ENCODE results near the gene KIF18B.

KIF18B gene

DNA sequence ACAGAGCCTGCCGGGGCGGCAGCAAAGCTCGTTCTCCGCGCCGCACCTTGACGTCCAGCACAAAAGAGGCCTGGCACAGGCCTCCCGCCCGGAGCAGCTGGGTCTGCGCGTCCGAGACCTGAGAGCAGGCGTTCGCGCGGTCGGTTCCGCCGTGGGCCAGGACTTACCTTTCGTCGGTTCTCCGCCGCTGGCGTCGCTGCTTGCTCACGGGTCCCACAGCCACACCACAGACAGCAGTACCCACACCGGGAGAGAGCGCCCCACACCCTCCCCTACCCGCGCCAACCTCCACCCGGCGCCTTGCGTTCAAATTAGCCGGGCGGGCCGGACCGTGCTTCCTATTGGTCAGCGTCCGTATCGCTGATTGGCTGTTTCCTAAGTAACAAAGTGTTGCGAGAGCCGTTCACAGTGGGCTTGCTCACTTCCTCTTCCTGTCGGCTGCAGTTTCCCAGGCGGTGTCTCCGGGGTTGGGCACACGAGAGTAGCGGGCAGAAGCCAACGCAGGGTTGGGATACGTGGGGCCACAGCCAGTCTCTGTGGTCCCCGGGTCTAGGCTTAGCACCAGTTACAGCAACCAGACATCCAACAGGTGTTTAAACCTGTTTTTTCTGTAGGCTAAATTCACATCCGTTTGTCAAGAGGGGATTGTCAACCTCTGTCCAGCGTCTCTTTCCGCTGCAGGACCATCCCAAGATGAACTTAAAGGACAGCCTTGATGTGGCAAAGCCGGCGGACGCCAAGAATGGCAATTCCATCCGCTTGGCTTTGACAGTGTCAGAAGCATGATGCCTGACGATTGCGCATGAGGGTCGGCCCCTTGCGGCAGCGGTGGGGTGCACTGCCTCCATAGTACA, at the start of gene KIF18B:
TSS of gene KIF18B (minus strand) at position 313 of the 854 bp plus-strand sequence. CDS start 11,429 bp downstream, outside the sequence.
- DNase-seq = peak; percentile 84

DNA sequence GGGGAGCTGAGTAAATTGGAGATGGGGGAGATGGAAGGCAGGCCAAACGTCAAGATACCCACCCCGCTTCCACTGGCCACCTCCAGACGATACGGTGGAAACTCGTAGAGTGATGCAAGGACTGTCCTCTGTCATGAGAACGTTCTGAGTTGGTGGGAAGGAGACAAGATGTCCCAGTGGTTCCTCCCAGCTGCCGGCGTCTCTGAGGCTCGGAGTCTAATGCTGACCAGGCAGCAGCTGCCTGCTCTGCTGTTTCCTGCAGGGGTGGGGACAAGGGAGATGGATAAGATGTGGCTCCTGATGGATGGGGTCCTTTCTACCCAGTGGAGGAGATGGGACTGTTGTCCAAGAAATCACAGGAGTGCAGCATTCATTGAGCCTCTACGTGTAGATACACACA, 48.7 kb upstream of the KIF18B start:
- no peak for DNase-seq

DNA sequence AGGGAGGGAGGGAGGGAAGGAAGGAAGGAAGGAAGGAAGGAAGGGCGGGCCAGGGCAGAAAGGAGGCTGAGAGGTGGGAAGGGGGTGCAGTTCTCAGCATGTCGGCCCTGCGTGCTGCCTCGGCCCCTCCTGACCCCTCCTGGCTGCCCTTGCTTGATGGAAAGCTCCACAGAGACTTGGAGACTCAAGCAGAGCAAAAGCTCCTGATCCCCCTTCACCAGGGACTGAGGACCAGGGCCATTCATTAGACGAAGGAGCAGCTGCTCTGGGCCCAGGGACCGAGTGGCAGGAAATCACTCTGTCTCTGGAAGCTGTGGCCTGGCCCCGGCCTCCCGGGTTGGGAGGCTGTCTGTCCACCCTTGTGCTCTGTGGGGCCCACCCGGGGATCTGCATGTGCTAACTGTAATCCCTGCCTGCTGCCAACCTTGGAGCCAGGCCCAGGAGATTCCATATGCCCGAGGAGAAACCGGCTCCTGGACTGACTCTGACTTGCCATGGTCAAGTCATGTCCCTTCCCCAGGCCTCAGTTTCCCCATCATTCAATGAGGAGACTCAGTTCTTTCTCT, 47.9 kb upstream of the KIF18B start:
- DNase-seq = no peak

DNA sequence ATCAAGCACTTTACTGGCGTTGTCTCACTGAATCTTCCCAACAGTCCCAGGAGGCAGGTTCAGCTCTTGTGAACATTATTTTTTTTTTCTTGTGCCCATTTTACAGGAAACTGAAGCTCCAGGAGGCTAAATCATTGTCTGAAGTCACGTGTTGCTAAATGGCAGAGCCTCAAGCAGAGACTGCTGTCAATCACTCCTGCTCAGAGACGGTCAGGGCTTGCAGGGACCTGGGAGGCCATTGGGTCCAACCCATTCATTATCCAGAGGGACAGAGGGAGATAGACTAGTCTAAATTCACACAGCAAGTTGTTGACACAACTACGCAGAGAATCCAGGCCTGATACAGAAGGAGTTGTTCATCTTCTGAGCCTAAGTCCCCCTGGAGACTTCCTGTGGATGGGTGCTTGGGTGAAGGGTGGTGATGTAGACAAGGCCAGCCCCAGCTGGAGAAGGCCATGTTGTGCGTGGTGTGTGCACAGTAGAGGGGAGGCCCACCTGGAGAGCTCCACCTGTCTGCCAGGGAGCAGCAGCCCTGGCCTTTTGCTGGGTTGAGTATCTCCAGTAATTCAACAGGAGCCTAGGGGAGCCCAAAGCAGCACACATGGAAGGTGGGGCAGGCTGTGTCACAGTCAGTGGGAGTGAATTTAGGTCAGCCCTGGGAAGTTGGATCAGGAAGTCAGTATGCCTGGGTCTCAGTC, 44.8 kb upstream of the KIF18B start:
- DNase-seq = no peak

DNA sequence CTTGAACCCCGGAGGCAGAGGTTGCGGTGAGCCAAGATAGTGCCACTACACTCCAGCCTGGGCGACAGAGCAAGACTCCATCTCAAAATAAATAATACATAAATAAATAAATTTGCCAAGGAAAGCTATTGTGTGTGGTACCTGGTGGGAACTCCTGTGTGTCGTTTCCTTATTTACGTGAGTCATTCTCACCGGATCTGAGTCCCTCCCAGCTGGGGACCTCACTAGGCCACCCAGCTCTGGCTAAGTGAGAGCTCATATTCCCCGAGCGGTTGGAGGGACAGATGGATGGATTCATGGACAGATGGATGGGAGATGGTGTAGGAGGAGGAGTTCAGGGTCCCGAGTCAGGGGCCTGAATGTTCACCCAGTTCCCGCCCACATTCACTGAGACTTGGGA, 43.4 kb upstream of the KIF18B start:
- no peak for DNase-seq

DNA sequence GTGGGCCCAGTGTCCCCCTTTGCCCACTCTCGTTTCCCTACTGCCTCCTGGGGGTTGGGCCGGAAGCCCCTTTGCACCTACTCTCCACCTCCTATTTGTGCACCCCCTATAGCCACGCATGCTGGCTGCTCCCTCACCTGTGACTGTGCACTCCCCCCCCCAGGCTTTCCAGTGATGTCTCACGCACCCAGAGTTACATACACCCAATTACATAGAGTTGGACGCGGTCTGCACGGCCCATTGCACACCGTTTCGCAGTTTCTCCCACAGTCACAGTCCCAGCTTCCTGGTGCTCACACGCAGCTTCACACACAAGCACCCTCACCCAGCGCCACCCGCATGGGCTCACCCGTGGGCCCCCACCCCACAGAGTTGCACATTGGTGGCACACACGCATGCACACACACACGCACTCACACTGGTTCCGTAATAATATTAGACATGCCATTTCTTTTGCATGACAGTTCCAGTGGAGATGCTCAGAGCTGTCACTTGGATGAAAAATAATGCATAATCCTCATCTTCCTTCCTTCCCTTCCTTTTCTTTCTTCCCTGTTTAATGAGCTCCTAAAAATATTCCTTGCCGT, 42.1 kb upstream of the KIF18B start:
- DNase-seq = no peak

DNA sequence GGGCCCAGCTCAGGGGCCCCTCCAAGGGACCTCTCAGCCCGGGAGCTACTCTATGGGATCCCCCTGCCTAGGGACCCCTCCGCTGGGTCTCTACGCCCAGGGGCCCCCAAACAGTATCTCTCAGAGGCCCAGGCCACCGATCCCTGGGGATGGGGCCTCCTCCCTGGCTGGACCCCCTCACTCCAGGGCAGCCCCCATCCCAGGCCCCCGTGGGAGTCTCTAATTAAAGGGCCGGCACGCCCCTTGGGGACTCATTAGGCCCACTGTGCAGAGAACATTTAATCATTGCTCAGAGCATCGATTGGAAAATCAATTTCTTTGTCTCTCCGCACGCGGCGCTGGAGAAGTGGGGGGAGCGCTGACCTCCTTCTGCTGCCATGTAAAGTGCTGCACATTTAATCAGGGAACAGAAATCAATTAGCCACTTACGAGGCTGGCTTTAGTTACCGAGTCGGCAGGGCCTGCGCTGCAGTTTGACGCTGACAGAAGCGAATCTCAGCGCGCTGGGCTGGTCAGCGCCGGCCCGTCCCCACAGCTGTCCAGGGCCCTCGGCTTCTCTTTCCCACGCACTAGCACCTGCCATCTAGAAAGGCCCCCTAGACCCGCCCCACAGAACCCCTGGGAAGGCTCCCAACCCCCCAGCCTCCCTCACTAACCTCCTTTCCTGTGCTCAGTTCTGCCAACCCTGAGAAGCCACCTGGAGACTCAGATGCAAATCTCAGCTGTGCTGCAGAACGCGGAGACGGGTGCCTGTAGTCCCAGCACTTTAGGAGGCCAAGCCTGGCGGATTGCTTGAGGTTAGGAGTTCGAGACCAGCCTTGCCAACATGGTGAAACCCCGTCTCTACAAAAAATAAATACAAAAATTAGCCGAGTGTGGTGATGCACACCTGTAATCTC, 40.7 kb upstream of the KIF18B start:
- DNase-seq = no peak

DNA sequence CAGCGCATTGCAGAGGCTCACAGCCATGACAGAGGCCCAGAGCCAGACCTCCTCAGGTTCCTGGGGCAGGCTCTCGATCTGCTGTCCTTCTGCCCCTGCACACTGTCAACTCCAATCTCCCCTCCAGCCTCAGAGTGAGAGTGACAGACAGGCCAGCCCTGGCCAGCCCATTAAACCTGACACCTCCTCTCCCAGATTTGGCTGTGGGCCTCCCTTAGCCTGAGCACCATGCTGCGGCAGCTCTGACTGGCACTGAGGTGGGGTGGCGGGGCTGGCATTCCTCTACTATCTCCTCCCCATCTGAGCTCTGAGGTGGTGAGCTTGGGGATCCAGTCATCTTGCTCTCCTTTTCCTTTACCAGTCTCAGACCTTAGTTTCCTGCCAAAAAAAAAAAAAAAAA, 36.0 kb upstream of the KIF18B start:
- no peak for DNase-seq

DNA sequence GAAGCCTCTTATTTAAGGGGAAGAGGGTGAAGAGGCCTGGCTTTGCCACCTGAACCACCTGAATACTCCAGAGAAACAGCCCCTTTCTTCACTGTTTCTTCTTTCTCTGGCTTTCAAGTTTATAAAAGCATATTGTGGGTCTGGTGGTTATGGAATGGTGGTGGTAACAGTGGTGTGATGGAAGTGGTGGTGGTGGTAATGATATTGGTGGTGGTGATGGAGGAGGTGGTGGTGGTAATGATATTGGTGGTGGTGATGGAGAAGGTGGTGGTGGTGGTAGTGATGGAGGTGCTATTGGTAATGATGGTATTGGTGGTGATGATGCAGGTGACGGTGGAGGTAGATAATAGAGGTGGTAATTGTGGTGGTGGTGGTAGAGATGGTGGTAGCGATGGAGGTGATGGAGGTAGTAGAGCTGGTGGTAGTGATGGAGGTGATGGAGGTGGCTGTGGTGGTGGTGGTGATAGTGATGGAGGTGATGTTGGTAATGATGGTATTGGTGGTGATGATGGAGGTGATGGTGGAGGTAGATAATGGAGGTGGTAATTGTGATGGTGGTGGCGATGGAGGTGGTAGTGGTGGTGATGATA, 34.6 kb upstream of the KIF18B start:
- DNase-seq = no peak

DNA sequence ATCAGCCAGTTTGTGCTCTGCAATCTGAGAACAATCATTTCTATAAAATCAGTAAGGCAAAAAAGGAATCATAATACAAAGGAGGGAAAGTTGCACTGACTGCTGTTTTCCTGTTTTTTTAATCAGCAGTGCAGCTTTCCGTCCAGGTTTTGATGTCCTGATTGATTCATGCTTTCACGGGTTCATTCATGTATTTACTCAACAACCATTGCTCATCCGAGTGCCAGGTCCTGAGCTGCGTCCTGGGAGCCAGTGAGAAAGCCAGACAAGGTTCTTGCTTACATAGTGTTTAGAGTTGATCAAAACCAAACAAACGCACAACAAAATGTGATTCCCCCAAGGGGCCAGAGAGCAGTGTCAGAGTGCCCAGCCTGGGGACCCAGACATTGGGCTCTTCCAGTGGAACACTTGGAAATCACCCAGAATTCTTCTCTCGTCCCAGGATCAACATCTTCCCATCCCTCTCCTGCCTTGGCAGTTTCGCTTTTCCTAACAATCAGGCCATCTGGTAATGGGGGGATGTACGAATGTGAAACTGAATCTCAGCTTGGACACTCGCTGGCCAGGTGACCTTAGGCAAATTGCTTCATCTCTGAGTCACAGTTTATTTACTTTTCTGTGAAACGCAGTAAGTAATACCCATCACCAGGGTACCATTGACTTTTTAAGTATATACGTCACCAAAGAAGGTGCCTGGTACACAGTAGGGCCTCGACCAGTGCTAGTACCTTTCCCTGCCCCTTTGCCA, 33.8 kb upstream of the KIF18B start:
- no peak for DNase-seq

DNA sequence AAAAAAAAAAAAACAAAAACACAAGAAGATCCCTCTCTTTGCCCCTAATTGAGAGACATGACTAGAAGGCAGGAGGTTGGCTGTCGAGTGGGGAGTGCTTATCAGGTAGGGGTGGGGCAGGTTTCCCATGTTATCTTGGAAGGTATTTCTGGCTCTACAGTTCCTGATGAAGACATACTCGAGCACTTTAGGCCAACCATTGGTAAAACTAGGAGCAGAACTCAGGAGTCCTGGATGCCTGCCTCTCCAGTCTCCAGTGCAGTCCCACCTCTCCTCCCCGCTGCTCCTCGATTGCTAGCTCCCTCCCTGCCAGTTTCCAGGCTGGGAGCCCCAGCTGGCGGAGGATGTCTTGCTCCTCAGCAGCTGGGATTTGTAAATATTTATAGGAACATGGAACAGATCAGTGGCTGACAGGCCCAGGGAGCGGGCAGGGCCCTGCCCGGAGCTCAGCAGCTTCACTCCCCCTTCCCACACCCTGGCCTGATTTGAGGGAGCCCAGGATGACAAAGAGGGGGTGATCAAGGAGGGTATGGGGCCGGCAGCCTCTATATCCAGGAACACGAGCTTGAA, 31.9 kb upstream of the KIF18B start:
- DNase-seq = no peak

DNA sequence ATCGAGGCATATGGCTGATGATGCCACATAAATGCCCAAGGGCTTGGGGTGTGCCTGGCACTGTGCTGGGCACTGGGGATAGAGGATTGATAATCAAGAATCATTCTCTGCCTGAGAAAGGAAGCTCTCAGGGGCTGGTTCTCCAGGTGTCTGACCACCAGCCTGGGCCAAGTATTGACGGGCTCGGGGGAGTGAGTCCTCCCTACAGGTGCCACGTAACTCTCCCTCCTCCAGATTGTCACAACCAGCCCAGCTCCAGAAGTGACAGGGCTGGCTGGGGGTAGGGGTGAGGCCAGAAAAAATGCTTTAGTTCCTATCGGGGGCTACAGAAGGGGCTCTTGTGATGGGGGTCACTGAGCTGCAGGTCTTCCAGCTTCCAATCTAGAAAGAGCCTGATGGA, 31.2 kb upstream of the KIF18B start:
- no peak for DNase-seq

DNA sequence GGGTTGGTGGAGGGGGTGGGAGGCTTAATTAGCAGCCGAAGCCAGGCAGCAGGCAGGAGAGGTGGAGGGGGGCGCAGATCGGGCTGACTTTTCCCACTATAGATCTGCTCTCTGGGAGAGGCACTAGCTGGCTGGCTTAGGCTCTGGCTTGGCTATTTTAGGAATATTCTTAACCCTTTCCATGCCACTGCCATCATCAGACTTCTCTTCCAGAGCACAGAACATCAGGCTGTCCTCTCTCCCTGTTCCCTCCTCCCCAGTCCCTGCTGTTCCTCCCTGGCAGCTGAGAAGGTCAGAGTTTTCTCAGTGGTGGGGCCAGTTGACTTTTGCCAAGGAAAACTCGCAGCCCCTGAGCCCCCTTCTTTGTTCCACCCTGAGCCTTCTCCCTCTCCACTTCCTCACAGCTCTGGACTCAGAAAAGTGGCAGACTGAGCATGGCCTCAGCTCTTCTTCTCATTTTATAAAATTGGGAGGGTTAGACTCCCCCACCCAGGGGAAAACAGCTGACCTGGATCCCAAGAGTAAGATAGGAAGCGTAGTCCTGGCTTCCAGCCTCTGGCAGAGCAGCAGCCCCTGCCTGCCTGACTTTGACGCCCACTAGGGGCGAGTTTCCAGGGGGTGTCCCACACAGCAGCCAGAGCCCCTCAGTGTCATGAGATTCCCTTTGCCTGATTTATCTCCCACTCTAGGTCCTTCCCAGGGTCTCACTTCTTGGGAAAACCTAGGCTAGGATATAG, 30.4 kb upstream of the KIF18B start:
- DNase-seq = no peak

DNA sequence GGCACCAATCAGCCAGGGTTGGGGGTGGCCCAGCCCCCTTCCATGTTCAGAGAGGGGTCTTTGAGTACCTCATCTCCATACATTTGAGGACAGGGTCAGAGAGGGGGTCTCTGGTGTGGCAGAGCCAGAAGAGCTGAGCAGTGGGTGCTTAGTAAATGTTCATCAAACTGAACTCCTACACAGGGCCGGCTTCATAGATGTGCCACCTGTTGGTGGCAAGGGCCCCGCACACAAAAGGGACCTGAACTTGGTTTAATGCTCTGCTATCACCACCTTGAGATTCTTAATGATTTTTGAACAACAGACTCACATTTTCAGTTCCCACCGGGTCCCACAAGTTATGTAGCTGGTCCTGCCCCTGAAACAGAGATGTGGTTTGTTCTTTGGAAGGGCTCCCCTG, 29.5 kb upstream of the KIF18B start:
- no peak for DNase-seq

DNA sequence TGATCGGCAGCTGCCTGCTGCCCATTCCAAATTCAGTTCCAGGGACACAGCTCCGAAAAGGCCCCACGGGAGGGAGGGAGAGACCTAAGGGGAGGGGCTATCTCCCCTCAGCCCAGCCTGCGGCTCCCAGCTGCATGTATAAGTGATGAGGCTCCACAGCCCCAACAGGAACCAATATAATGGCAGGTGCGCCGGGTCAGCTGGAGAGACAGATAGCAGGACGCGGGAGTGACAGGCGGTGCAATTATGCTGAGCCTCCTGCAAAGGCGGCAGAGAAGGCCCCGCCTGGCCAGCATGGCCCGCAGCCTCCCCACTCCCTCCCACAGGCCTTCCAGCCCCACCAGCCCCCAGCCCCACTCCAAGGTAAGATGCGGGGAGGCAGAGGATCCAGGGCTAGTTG, 28.6 kb upstream of the KIF18B start:
- no peak for DNase-seq

DNA sequence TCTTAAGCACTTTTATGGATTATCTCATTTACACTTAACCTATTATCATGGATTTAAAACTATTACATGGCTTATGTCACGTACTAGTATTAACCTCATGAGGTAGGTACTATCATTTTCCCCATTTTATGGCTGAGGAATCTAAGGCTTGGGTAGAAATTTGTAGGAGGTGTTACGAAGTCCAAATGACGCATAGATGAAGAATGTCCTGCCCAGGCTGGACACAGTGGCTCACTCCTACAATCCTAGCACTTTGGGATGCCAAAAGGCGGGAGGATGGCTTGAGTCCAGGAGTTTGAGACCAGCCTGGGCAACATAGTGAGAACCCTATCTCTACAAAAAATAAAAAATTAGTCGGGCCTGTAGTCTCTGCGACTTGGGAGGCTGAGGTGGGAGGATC, 25.4 kb upstream of the KIF18B start:
- no peak for DNase-seq

DNA sequence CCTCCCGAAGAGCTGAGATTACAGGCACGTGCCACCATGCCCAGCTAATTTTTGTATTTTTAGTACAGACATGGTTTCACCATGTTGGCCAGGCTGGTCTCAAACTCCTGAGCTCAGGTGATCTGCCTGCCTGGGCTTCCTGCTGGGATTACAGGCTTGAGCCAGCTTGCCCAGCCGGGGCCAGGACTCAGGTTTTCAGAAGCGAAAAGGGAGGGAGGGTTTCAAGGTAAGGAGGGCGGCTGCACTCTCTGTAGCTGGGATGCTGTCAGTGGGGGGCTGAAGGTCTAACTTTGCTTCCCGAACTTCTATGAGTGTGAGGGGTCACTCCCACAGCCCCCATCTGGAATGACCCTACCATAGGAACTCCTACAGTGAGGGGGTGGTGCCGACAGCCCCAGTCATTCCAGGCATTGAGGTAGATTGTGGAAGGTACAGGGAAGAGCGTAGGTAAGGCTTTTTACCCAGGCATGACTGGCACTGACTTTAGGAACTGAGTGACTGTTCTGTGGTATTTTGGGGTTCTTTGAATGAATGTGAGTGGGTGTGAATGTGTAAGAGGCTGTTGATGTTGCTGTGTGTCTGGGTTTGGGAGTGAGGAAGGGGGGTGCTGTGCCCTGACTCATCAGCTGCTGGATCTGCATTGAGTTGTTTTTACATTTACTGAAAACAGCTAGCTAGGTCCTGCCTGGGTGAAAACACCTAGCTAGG, 24.4 kb upstream of the KIF18B start:
- peak; percentile 66 for DNase-seq

DNA sequence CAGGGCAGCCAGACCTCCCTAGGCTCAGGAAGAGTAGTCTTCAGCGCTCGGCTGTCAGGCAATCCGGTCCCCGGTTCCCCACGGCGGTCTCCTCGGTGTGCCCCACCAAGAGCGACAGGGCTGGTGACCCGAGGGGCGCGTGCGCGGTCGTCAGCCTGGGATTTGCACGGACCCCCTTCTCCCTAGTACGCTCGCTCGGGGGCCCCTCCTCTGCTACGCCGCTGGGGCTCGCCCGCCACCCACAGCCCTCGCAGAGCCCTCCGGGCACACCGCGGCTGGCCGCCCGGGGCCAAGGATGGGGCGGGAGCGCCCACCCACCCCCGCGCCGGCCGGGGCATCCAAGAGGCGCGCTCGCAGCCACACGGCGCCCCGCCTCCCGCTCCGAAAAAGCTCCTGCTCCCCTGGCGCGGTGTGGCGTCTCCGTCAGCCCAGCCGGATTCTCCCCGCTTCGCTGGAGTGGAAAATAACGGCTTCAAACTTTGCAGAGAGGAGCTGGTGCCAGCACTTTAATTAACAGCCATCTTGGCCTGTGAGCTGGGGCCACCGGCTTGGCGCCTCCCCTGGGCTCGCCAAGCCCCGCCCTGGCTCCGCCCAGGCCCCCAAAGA, 22.7 kb upstream of the KIF18B start:
- DNase-seq = peak; percentile 21

DNA sequence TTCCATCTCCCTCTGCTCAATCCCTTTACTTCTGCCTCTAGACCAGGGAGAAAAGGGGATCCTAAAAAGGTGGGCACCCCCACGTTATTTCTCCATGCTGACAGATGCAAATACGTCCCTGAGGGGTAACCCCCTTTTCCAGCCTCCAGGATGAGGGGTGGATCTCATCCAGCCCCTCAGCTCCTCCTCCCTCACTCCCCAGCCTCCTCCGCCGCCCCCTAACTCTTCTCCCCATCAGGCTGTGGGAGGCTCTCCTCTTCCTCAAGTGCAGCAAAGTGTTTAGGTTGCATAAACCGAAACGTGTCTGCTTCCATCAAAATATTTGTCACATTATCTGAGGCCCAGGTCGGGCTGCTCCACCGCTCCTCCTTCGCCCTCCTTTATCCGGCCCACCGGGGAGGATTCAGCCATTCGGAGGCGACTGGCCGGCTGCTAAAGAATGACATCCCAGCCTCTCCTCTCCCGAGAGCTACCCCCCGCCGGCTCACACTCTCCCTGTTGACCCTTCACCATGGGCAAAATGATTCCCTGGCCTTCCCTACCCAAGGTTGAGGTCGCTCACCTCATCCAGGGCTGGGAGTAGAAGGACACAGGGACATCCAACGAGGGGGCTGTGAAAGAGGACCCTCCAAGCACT, 21.7 kb upstream of the KIF18B start:
- no peak for DNase-seq

Data from stimulated activated CD4-positive, alpha-beta T cell treated with anti-CD3 and anti-CD28 coated beads, Interleukin-4, amount 100 ng/mL, for 1 hour (primary cell).